ENCODE results near the gene ENDOD1. TPM values are rescaled to one million over a fixed set of nuclear protein-coding genes. Genes with fewer than 3 reads are reported as not detected.

Gene ENDOD1
- total RNA-seq, 1 donor from 2014 or later: 1.9 TPM

- no peaks in the 10 kb centered on the region for H3K9me3 ChIP-seq (ENCODE audit: low read depth)
- no peaks in the 10 kb centered on the region for H3K36me3 Mint-ChIP-seq
- H3K79me2 ChIP-seq (ENCODE audit: low read depth): no peaks in the 10 kb centered on the region
- H3K27me3 ChIP-seq: peaks cover 6% of the 10 kb centered on the region
- H3K4me1 ChIP-seq: no peaks in the 10 kb centered on the region
- H2AFZ ChIP-seq (replicated peaks): no peak overlapping the region
- DNase-seq (ENCODE audit: low spot score): no peak
- no peaks in the 10 kb centered on the region for H3K4me1 Mint-ChIP-seq
- no peaks in the 10 kb centered on the region for H3K36me3 ChIP-seq
- H3K4me2 ChIP-seq: no peak overlapping the region
- H3K9ac ChIP-seq: no peak overlapping the region
- H3K27me3 Mint-ChIP-seq (ENCODE audit: insufficient read depth, low read depth): peaks cover 2% of the 10 kb centered on the region
- TF ChIP-seq CTCF (IDR thresholded peaks at IDR 0.05) (no peak), EZH2phosphoT487 (IDR thresholded peaks at IDR 0.05) (no peak), EZH2 (IDR thresholded peaks at IDR 0.05) (no peak)
- H3F3A ChIP-seq (ENCODE audit: low read depth): no peaks in the 10 kb centered on the region
- H3K4me3 Mint-ChIP-seq: no peak overlapping the region
- H3K4me3 ChIP-seq: no peak overlapping the region
- no peaks in the 10 kb centered on the region for H4K20me1 ChIP-seq (ENCODE audit: low read depth)
- no peak overlapping the region for H3K27ac ChIP-seq
- no peaks in the 10 kb centered on the region for H3K9me3 Mint-ChIP-seq
- no peak overlapping the region for H3K27ac Mint-ChIP-seq
These were observed 35.3 kb upstream of the ENDOD1 start for GRCh38 chr11:95054356-95054755.

GRCh38 chr11:95055283-95055897, 34.3 kb upstream of the ENDOD1 start:
- H3K27ac Mint-ChIP-seq: no peak overlapping the region
- no peak overlapping the region for H3K27ac ChIP-seq

GRCh38 chr11:95057959-95058358, 31.7 kb upstream of the ENDOD1 start:
- H2AFZ ChIP-seq (replicated peaks): no peak overlapping the region
- H3K4me3 Mint-ChIP-seq: no peak overlapping the region
- TF ChIP-seq EZH2 (IDR thresholded peaks at IDR 0.05): no peak
- no peak for TF ChIP-seq CTCF (IDR thresholded peaks at IDR 0.05)
- no peak for TF ChIP-seq EZH2phosphoT487 (IDR thresholded peaks at IDR 0.05)
- no peaks in the 10 kb centered on the region for H3K4me1 Mint-ChIP-seq
- no peaks in the 10 kb centered on the region for H3K4me1 ChIP-seq
- H3K27ac Mint-ChIP-seq: no peak overlapping the region
- H3K9me3 ChIP-seq (ENCODE audit: low read depth): no peaks in the 10 kb centered on the region
- no peak overlapping the region for H3K27ac ChIP-seq
- peaks cover 29% of the 10 kb centered on the region for H3K27me3 ChIP-seq
- H3K4me2 ChIP-seq: no peak overlapping the region
- no peaks in the 10 kb centered on the region for H3K36me3 Mint-ChIP-seq
- H3K4me3 ChIP-seq: no peak overlapping the region
- H3K36me3 ChIP-seq: no peaks in the 10 kb centered on the region
- H3K9ac ChIP-seq: no peak overlapping the region
- H3K9me3 Mint-ChIP-seq: no peaks in the 10 kb centered on the region
- no peaks in the 10 kb centered on the region for H3F3A ChIP-seq (ENCODE audit: low read depth)
- no peaks in the 10 kb centered on the region for H3K79me2 ChIP-seq (ENCODE audit: low read depth)
- DNase-seq (ENCODE audit: low spot score): no peak
- no peaks in the 10 kb centered on the region for H4K20me1 ChIP-seq (ENCODE audit: low read depth)
- peaks cover 3% of the 10 kb centered on the region for H3K27me3 Mint-ChIP-seq (ENCODE audit: insufficient read depth, low read depth)

More at GRCh38 chr11:95055283-95055897, 34.3 kb upstream of the ENDOD1 start:
- Mint-ChIP-seq H3K9me3 (no peaks in the 10 kb centered on the region), H3K4me3 (no peak overlapping the region), H3K4me1 (no peaks in the 10 kb centered on the region), H3K36me3 (no peaks in the 10 kb centered on the region), H3K27me3 (ENCODE audit: insufficient read depth, low read depth) (peaks cover 3% of the 10 kb centered on the region)
- no peak overlapping the region for H2AFZ ChIP-seq (replicated peaks)
- no peak overlapping the region for H3K4me2 ChIP-seq
- no peaks in the 10 kb centered on the region for H3K9me3 ChIP-seq (ENCODE audit: low read depth)
- no peak for DNase-seq (ENCODE audit: low spot score)
- no peak overlapping the region for H3K9ac ChIP-seq
- H3K4me3 ChIP-seq: no peak overlapping the region
- no peaks in the 10 kb centered on the region for H4K20me1 ChIP-seq (ENCODE audit: low read depth)
- H3K79me2 ChIP-seq (ENCODE audit: low read depth): no peaks in the 10 kb centered on the region
- no peaks in the 10 kb centered on the region for H3K36me3 ChIP-seq
- H3K4me1 ChIP-seq: no peaks in the 10 kb centered on the region
- no peak for TF ChIP-seq EZH2phosphoT487 (IDR thresholded peaks at IDR 0.05)
- TF ChIP-seq CTCF (IDR thresholded peaks at IDR 0.05): no peak
- no peak for TF ChIP-seq EZH2 (IDR thresholded peaks at IDR 0.05)
- no peaks in the 10 kb centered on the region for H3F3A ChIP-seq (ENCODE audit: low read depth)
- H3K27me3 ChIP-seq: peaks cover 7% of the 10 kb centered on the region
